Tibial nerve (tissue), 3 donors: ENCODE measurements around the gene ZNF335.

Source experiments
- CTCF ChIP-seq, 5 experiments: fragments of 200-600 bp in 3 of 5; fragments of 450-650 bp in 2 of 5; sonication (generic) in 3 of 5; IDR thresholded peaks; one replicate each; pipeline ENCODE4 v1.5.1; 2016 to 2019; ENCODE audit warnings: antibody characterized with exemption in 5 of 5, mild to moderate bottlenecking in 3 of 5, moderate library complexity in 2 of 5
- POLR2A ChIP-seq, 2 donors: fragments of 450-650 bp; IDR thresholded peaks; one replicate each; pipeline ENCODE4 v1.6.1; 2017; ENCODE audit warnings: antibody characterized with exemption in 2 of 2, mild to moderate bottlenecking in 2 of 2, moderate library complexity in 2 of 2

GRCh38 chr20:45920462-45921336 is 51.3 kb downstream of the ZNF335 start:
- TF ChIP-seq CTCF (IDR thresholded peaks at IDR 0.05) (no peak), POLR2A (IDR thresholded peaks at IDR 0.05) (no peak)
